ENCODE results near the gene TMEM131L.

Gene TMEM131L

DNA sequence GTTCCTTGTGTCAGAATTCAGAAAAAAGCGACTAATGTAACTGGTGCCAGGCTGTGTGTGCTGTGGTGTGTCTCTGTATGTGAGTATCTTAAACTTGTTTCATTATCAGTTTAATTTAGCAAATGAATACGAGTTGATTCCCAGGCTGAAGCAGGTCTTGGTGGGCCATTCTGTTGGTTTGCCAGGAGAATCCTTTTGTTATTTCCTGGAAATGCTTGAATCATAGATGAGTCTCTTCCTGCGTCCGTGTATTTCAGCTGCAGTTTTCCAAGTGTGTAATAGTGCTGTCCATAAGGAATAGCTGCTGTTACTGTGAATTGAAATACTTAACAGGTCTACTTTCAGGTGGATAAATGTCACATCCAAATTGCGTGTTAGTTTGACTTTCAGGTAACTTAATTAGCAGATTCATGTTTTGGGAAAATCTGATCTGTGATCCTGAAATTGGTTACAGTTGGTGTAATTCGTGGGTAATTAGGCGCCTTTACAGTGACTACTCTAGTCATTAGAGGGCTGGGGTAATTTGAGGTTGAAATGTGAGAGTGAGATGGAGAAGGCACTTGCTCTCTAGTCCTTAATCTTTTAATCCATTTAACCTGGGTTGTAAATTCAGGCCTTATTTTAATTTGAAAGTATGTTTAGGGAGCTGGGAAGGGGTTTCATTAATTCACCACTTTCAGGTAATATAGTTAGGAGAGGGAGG lies 23.8 kb downstream of the TMEM131L start:
- H3K36me3 ChIP-seq (ENCODE audit: control insufficient read depth, insufficient read depth, low read length): no peaks in the 10 kb centered on the region
- peaks cover 44% of the 10 kb centered on the region for H3K4me1 ChIP-seq (ENCODE audit: control insufficient read depth, insufficient read depth, low read length, poor library complexity, severe bottlenecking)
- 87 to 90% methylated on average over 6 to 7 of the region's 7 CpGs for WGBS, 2 experiments (ENCODE audit: insufficient coverage in 2 of 2)
- H3K9me3 ChIP-seq (ENCODE audit: control insufficient read depth, low read length): no peaks in the 10 kb centered on the region
- no peak overlapping the region for H3K27ac ChIP-seq (ENCODE audit: low read depth, low read length, severe bottlenecking)
- H3K4me3 ChIP-seq (ENCODE audit: extremely low read depth, insufficient read depth, low read length, poor library complexity, severe bottlenecking): no peak overlapping the region

DNA sequence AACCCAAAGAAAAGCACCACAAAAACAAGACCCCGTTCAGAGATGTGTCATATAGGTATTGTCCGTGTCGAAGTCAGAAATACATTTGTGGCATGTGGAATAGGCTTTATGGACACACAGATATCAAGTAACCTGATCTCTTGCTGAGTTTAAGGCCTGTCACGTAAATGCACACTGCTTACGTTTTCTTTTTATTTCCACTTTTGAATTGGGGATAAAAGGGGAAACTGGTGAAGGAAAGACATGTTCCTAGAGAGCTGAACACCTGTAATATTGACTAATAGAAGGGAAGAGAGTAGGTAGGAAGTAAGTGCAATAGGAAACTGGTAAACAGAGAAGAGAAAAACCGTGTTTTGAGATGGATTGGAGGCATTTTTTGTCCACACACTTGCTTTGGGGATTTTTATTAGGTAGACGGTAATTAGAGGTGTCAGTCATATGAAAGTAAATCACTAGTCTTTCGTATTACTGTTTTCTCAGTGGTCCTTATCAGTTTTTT lies 24.9 kb downstream of the TMEM131L start:
- Histone ChIP-seq H3K27ac (ENCODE audit: low read depth, low read length, severe bottlenecking) (no peak overlapping the region), H3K36me3 (ENCODE audit: control insufficient read depth, insufficient read depth, low read length) (no peaks in the 10 kb centered on the region), H3K4me3 (ENCODE audit: extremely low read depth, insufficient read depth, low read length, poor library complexity, severe bottlenecking) (no peak overlapping the region), H3K4me1 (ENCODE audit: control insufficient read depth, insufficient read depth, low read length, poor library complexity, severe bottlenecking) (peaks cover 37% of the 10 kb centered on the region), H3K9me3 (ENCODE audit: control insufficient read depth, low read length) (no peaks in the 10 kb centered on the region)
- 93 to 97% methylated on average over 4 to 7 of the region's 8 CpGs for WGBS, 2 experiments (ENCODE audit: insufficient coverage in 2 of 2)

DNA sequence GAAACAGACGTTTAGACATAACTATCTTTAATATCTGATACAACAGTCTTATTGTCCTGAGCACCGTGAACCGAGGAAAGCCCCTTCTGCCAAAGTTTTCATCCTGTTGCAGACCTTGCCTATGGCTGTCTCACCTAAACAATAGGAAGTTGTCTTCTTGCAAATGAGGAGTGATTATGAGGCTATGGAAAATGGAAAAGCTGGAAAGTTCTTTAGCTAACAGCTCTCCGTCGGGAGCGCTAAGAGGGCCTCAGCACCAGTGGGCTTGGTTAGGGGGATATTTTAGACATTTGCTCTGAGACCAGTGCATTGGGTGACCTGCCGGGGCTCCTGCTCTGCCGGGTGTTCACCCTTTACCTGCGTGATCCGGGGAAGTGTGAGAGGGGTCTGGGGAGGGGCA lies 28.4 kb downstream of the TMEM131L start:
- Histone ChIP-seq H3K27ac (ENCODE audit: low read depth, low read length, severe bottlenecking) (no peak overlapping the region), H3K9me3 (ENCODE audit: control insufficient read depth, low read length) (no peaks in the 10 kb centered on the region), H3K4me3 (ENCODE audit: extremely low read depth, insufficient read depth, low read length, poor library complexity, severe bottlenecking) (no peak overlapping the region), H3K36me3 (ENCODE audit: control insufficient read depth, insufficient read depth, low read length) (no peaks in the 10 kb centered on the region), H3K4me1 (ENCODE audit: control insufficient read depth, insufficient read depth, low read length, poor library complexity, severe bottlenecking) (peaks cover 24% of the 10 kb centered on the region)
- WGBS, 2 experiments (ENCODE audit: insufficient coverage in 2 of 2): 83 to 89% methylated on average over 4 to 5 of the region's 10 CpGs

DNA sequence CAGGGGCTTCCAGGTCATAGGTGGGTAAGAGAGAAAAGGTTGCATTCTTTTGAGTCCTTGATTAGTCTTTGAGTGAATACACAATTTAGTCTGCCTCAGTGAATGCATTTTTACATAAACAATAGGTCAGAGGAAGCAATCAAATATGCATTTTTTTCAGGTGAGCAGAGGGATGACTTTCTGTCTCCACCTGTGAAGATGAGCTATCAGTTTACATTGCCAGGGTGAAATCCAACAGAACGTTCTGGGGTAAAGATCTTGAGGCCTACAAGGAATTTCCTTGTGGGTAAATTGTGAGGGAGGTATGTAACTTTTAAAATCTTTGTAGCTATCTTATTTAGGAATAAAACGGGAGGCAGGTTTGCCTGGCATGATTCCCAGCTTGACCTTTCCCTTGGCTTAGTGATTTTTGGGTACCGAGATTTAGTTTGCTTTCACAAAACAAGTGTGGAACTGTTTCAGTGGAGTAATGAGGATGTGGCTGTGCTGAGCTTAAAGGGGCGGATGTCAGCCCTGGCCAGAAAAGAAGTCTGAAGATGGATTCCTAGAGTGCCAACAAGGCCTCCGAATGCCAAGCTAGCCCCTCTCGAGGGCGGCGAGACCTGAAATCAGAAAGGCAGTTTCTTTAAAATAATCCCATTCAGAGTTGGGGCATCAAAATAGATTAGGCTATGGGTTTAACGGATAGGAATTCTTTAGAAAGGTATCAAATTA lies 29.5 kb downstream of the TMEM131L start:
- Histone ChIP-seq H3K4me1 (ENCODE audit: control insufficient read depth, insufficient read depth, low read length, poor library complexity, severe bottlenecking) (peaks cover 18% of the 10 kb centered on the region), H3K4me3 (ENCODE audit: extremely low read depth, insufficient read depth, low read length, poor library complexity, severe bottlenecking) (no peak overlapping the region), H3K36me3 (ENCODE audit: control insufficient read depth, insufficient read depth, low read length) (no peaks in the 10 kb centered on the region), H3K9me3 (ENCODE audit: control insufficient read depth, low read length) (no peaks in the 10 kb centered on the region), H3K27ac (ENCODE audit: low read depth, low read length, severe bottlenecking) (no peak overlapping the region)
- WGBS, 2 experiments (ENCODE audit: insufficient coverage in 2 of 2): 83 to 92% methylated on average over 5 to 8 of the region's 9 CpGs

DNA sequence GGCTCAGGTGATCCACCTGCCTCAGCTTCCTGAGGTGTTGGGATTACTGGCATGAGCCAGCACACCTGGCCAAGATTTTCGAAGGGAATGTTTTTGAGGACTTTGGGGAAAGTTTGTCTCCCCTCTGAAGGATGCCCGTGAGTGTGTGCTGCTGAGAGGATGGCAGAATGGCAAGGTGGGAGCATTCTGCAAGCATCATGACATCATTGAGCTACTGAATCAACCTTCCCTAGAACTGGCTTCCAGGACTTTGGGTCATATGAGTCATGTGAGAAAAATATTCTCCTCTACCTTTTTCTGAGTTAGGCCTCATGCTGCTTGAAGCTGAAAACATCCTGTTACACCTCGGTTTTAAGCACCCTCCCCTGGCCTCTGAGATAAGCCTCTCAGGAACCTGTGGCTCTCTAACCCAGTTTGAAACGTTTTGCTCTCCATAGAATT lies 31.0 kb downstream of the TMEM131L start:
- peaks cover 18% of the 10 kb centered on the region for H3K4me1 ChIP-seq (ENCODE audit: control insufficient read depth, insufficient read depth, low read length, poor library complexity, severe bottlenecking)
- H3K36me3 ChIP-seq (ENCODE audit: control insufficient read depth, insufficient read depth, low read length): no peaks in the 10 kb centered on the region
- H3K4me3 ChIP-seq (ENCODE audit: extremely low read depth, insufficient read depth, low read length, poor library complexity, severe bottlenecking): no peak overlapping the region
- peak overlapping the region; percentile 23 for H3K27ac ChIP-seq (ENCODE audit: low read depth, low read length, severe bottlenecking)
- WGBS, 2 experiments (ENCODE audit: insufficient coverage in 2 of 2): 64 to 86% methylated on average over 1 of the region's 4 CpGs
- no peaks in the 10 kb centered on the region for H3K9me3 ChIP-seq (ENCODE audit: control insufficient read depth, low read length)

DNA sequence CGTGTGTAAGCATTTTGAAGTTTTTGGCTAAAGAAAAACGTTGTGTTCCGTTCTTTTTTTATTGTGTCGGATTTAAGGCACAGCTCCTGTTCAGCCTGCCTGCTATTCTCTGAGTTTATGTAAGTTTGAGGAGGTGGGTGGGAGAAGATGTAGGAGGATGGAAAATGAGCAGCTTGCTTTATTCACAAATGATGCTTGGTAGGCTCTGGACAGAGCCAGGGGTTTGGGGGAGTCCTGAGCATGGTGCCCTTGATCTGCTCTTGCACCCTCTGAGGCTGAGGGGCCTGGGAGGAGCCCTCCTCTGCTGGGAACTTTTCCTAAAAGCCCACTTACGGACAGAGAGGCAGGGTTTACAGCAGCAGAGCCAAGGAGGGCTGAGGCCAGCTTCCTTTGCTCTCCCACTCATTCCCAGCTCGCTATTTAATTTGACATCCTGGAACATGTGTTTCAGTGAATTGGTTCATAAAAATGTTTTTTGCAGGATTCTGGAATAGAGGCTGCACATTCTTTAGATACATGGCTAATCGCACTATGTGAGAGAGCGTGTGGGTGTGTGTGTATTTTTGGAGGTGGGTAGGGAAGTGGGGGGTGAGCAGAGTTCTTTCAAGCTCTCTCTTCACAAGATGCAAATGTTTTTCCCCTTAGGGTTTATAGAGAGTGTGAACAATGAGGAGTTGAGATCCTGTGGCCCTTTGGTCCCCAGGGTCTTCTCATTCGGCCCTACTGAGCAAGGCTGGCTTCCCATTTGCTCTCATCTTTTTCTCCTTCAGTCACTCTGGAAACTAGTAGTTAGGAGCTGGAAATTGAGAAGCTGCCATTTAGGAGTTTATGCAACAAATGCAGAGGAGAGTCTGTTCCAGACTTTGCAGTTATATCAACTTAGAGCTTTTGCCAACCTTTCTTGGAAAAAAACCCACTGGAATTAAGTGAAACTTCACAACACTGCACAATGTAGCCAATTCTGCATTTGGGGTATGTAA lies 32.1 kb downstream of the TMEM131L start:
- Histone ChIP-seq H3K4me3 (ENCODE audit: extremely low read depth, insufficient read depth, low read length, poor library complexity, severe bottlenecking) (no peak overlapping the region), H3K4me1 (ENCODE audit: control insufficient read depth, insufficient read depth, low read length, poor library complexity, severe bottlenecking) (peaks cover 18% of the 10 kb centered on the region), H3K27ac (ENCODE audit: low read depth, low read length, severe bottlenecking) (no peak overlapping the region), H3K9me3 (ENCODE audit: control insufficient read depth, low read length) (no peaks in the 10 kb centered on the region), H3K36me3 (ENCODE audit: control insufficient read depth, insufficient read depth, low read length) (no peaks in the 10 kb centered on the region)
- 62 to 71% methylated on average over 5 of the region's 9 CpGs for WGBS, 2 experiments (ENCODE audit: insufficient coverage in 2 of 2)

DNA sequence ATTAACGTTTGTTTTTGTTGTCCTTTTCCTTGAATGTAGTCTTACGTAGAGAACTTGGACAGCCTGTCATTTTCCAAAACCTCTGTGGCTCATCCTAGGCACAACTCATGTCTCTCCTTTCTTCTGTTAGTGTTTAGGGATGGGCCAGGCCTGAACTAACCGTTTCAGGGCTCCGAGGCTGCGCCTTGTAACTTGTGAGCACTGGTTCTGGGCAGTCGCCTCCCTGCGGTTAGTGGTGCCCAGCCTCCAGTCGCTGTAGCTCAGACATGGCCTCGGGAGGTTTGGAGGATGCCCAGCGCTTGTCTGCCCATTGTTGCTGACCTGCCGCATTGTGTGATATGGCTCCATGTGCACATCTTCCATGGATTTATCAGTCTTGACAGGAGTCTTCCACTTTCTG lies 32.8 kb downstream of the TMEM131L start:
- Histone ChIP-seq H3K4me1 (ENCODE audit: control insufficient read depth, insufficient read depth, low read length, poor library complexity, severe bottlenecking) (peaks cover 18% of the 10 kb centered on the region), H3K36me3 (ENCODE audit: control insufficient read depth, insufficient read depth, low read length) (no peaks in the 10 kb centered on the region), H3K4me3 (ENCODE audit: extremely low read depth, insufficient read depth, low read length, poor library complexity, severe bottlenecking) (no peak overlapping the region), H3K9me3 (ENCODE audit: control insufficient read depth, low read length) (no peaks in the 10 kb centered on the region), H3K27ac (ENCODE audit: low read depth, low read length, severe bottlenecking) (no peak overlapping the region)
- 89 to 98% methylated on average over 9 of the region's 11 CpGs for WGBS, 2 experiments (ENCODE audit: insufficient coverage in 2 of 2)

DNA sequence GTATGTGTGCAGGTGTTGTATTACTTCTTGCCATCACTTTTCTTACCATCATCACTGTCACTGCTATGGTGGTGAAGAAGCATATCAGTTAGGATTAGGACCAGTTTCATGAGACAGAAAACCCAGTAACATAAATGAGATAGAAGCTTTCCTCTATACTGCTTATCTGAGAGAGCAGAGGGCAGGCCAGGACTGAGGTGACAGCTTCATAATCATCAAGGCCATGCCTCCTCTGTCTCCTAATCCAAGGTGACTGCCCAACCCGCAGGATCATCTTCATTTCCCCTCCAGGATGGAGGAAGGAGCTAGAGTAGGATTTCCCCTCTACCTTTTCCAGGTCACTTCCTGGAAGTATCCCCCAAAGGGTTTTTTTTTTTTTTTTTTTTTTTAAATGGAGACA lies 35.4 kb downstream of the TMEM131L start:
- no peak overlapping the region for H3K4me3 ChIP-seq (ENCODE audit: extremely low read depth, insufficient read depth, low read length, poor library complexity, severe bottlenecking)
- no CpG with 5 or more reads among the region's 1 CpG for WGBS, 2 experiments (ENCODE audit: insufficient coverage in 2 of 2)

DNA sequence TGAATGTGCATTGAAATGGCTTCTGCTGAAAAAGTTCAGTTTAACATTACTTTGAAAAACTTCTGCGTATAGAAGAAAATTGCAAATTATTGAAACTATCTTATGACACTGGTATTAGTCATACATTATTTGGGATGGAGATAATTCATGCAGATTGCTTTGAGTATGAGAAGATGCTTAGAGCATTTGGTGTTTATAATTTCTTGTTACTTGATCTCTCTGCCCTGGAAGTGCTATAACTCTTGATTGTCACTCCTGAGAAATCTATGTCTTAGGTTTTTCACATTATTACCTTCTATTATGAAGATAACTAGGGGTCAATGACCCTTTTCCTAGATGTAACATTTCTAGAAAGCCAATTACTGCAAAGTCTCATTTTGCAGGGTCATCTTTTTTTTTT lies 36.4 kb downstream of the TMEM131L start:
- H3K4me1 ChIP-seq (ENCODE audit: control insufficient read depth, insufficient read depth, low read length, poor library complexity, severe bottlenecking): peaks cover 10% of the 10 kb centered on the region
- no peak overlapping the region for H3K27ac ChIP-seq (ENCODE audit: low read depth, low read length, severe bottlenecking)
- H3K36me3 ChIP-seq (ENCODE audit: control insufficient read depth, insufficient read depth, low read length): no peaks in the 10 kb centered on the region
- no peak overlapping the region for H3K4me3 ChIP-seq (ENCODE audit: extremely low read depth, insufficient read depth, low read length, poor library complexity, severe bottlenecking)
- no peaks in the 10 kb centered on the region for H3K9me3 ChIP-seq (ENCODE audit: control insufficient read depth, low read length)
- no CpG with 5 or more reads among the region's 1 CpG for WGBS, 2 experiments (ENCODE audit: insufficient coverage in 2 of 2)

More for the DNA sequence above, 35.4 kb downstream of the TMEM131L start:
- no peak overlapping the region for H3K27ac ChIP-seq (ENCODE audit: low read depth, low read length, severe bottlenecking)
- no peaks in the 10 kb centered on the region for H3K9me3 ChIP-seq (ENCODE audit: control insufficient read depth, low read length)
- H3K4me1 ChIP-seq (ENCODE audit: control insufficient read depth, insufficient read depth, low read length, poor library complexity, severe bottlenecking): peaks cover 18% of the 10 kb centered on the region
- H3K36me3 ChIP-seq (ENCODE audit: control insufficient read depth, insufficient read depth, low read length): no peaks in the 10 kb centered on the region

Data from mesodermal cell (in vitro differentiated cells).